Activated T-cell treated with anti-CD3 and anti-CD28 coated beads, Interleukin-2, amount 50 U/mL, for 4 hours (primary cell): ENCODE results near the gene OBP2B. TPM values are rescaled to one million over a fixed set of nuclear protein-coding genes. Genes with fewer than 3 reads are reported as not detected.

Experiments used
- ATAC-seq, 2 donors: fragments of 200-7000 bp; cut with Tn5 transposase; one replicate each; pipeline ENCODE4 v1.10.0; 2021
- DNase-seq: peaks from one replicate; pipeline ENCODE4 v3.0.0-alpha.2; 2020
- H3K27me3 Mint-ChIP-seq: one replicate; pipeline ENCODE4 v1.8.0; 2021; ENCODE audit warnings: low read depth, mixed read lengths
- H3K36me3 Mint-ChIP-seq: one replicate; pipeline ENCODE4 v1.8.0; 2022; ENCODE audit warnings: mixed read lengths; ENCODE audit not compliant: insufficient read depth
- H3K4me1 Mint-ChIP-seq: one replicate; pipeline ENCODE4 v1.8.0; 2021; ENCODE audit warnings: low read depth, mixed read lengths
- H3K4me3 Mint-ChIP-seq: one replicate; pipeline ENCODE4 v1.8.0; 2021; ENCODE audit warnings: mild to moderate bottlenecking, moderate library complexity, mixed read lengths
- H3K9me3 Mint-ChIP-seq: one replicate; pipeline ENCODE4 v1.8.0; 2021; ENCODE audit warnings: mixed read lengths
- total RNA-seq, 3 donors: library from RNA; stranded (reverse); gene quantifications; one replicate each; pipeline ENCODE4 v1.2.1, GENCODE V29; 2021

The OBP2B gene
- total RNA-seq, 3 donors from 2014 or later = not detected

DNA sequence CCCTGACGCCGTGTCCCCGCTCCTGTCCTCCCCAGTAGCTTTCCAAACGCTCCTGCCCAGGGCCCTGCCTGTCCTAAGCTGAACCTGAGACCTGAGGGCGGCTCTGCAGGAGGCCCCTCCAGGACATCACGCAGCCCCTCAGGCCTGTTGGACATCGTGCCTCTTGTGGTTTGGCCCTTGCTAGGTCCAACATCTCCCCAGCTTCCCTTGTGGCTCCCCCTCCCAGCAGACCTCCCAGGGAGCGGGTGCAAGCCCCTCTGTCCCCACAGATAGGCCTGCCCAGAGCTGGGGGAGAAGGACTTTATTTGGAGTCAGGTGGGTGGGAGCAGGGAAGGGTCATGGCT is 4.1 kb downstream of the OBP2B start:
- Mint-ChIP-seq H3K36me3 (no peaks in the 10 kb centered on the region), H3K4me3 (no peak overlapping the region), H3K4me1 (peaks cover 1% of the 10 kb centered on the region), H3K27me3 (peaks cover 23% of the 10 kb centered on the region), H3K9me3 (no peaks in the 10 kb centered on the region)
- no peak for ATAC-seq
- DNase-seq = no peak

DNA sequence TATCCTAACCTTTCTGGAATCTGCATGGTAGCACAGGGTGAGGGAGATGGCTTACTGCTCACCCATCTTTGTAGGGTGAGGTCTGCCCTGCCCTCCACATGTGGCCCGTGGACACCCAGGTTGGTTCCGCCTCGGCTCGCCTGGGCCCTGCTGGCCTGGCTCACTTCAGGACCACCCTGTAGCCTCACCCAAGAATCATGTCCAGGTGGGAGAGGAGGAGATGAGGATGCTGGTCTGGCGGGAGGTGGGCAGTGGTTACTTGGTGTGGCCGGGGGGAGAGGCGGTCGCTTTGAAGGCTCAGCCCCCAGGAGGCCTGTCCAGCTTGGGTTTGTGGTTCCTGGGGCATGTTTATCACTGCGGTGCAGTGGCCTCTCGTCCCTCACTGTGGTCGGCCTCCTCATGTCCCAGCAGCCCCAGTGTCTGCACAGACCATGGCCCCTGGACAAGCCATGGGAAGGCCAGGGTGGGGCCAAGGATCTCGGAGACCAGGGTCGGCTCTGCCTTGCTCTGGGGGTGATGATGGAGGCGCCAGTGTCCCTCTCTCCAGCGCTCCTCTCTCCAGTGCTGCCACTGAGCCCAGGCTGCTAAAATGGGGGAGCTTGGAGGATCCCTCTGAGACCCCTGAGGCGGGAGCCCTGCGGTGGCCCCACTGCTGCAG is 4.6 kb downstream of the OBP2B start:
- Mint-ChIP-seq H3K4me1 (peaks cover 2% of the 10 kb centered on the region), H3K36me3 (no peaks in the 10 kb centered on the region), H3K27me3 (peaks cover 18% of the 10 kb centered on the region), H3K9me3 (no peaks in the 10 kb centered on the region), H3K4me3 (no peak overlapping the region)
- DNase-seq = no peak
- no peak for ATAC-seq

DNA sequence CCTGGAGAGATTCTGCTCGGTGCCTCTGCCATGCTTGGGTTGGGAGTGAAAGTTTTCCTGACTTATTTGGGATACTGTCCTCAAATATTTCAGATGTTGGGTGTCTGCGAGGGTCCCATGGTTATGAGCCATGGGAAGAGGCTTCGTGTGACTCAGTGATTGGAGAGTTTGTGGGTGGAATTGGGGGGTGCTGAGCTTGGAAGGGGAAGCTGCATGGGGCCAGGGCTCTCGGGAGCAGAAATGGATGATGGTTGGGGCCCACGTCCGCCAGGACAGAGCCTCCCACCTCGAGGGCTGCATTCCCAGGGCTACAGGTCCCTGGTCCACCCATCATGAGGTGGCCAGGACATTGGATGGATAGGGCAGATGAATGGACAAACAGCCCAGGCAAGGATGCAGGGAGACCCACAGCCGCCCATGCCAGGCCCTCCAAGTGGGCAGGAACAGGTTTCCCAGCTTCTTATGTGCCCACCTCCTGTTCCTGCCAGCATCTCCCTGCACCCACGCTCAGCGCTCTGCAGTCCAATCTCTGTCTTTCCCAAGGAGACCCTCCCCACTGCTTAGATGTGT is 5.5 kb downstream of the OBP2B start:
- Mint-ChIP-seq H3K9me3 (no peaks in the 10 kb centered on the region), H3K27me3 (peaks cover 21% of the 10 kb centered on the region), H3K4me3 (no peak overlapping the region), H3K36me3 (no peaks in the 10 kb centered on the region), H3K4me1 (peaks cover 2% of the 10 kb centered on the region)
- ATAC-seq (no peak), DNase-seq (no peak)

DNA sequence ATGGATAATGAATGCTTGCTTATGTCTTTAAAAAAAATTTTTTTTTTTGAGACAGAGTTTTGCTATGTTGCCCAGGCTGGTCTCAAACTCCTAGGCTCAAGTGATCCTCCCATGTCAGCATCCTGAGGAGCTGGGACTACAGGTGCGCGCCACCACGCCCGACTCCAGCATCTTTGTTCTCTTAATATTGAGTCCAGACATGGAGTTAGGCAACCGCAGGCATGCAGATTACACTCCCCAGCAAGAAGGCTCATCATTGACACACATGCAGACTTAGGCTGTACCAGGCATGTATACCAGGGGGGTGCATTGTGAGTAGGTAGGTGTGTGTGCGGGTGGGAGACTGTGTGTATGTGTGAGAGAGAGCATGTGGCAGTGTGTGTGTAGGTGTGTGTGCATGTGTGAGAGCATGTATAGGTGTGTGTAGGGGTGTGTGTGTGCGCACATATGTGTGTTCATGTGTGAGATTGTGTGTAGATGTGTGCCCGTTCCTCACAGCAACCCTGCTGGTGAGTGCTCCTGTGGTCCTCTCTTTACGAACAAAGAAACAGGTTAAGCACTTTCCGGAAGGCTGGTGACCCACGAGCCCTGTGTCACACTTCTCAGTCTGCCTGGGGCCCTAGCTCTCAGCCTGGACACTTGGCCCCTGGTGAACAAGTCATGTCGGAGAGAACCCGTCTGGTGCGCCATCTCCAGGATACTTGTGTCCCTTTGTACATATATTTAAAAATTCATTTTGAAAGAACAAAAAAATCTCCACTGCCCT is 6.2 kb downstream of the OBP2B start:
- Mint-ChIP-seq H3K27me3 (peaks cover 21% of the 10 kb centered on the region), H3K4me1 (peaks cover 2% of the 10 kb centered on the region), H3K36me3 (no peaks in the 10 kb centered on the region), H3K9me3 (no peaks in the 10 kb centered on the region), H3K4me3 (no peak overlapping the region)
- DNase-seq (no peak), ATAC-seq (no peak)

GRCh38 chr9:133202145-133202513 is 6.9 kb downstream of the OBP2B start:
- H3K4me3 Mint-ChIP-seq = no peak overlapping the region
- peaks cover 22% of the 10 kb centered on the region for H3K27me3 Mint-ChIP-seq
- no peak for ATAC-seq
- H3K9me3 Mint-ChIP-seq = no peaks in the 10 kb centered on the region
- peaks cover 2% of the 10 kb centered on the region for H3K4me1 Mint-ChIP-seq
- DNase-seq = no peak
- H3K36me3 Mint-ChIP-seq = no peaks in the 10 kb centered on the region

- no peak for DNase-seq
- H3K4me3 Mint-ChIP-seq = no peak overlapping the region
- no peaks in the 10 kb centered on the region for H3K36me3 Mint-ChIP-seq
- H3K9me3 Mint-ChIP-seq = no peaks in the 10 kb centered on the region
- peaks cover 25% of the 10 kb centered on the region for H3K27me3 Mint-ChIP-seq
- no peak for ATAC-seq
- peaks cover 2% of the 10 kb centered on the region for H3K4me1 Mint-ChIP-seq
Measured at GRCh38 chr9:133201424-133202144, 7.5 kb downstream of the OBP2B start.

GRCh38 chr9:133200631-133201030 is 8.4 kb downstream of the OBP2B start:
- ATAC-seq = no peak
- no peaks in the 10 kb centered on the region for H3K9me3 Mint-ChIP-seq
- H3K36me3 Mint-ChIP-seq = no peaks in the 10 kb centered on the region
- H3K27me3 Mint-ChIP-seq = peaks cover 20% of the 10 kb centered on the region
- peaks cover 2% of the 10 kb centered on the region for H3K4me1 Mint-ChIP-seq
- H3K4me3 Mint-ChIP-seq = no peak overlapping the region
- no peak for DNase-seq

GRCh38 chr9:133199648-133200321 is 9.3 kb downstream of the OBP2B start:
- Mint-ChIP-seq H3K9me3 (no peaks in the 10 kb centered on the region), H3K4me1 (peaks cover 2% of the 10 kb centered on the region), H3K4me3 (peak overlapping the region; percentile 47), H3K36me3 (no peaks in the 10 kb centered on the region), H3K27me3 (peaks cover 23% of the 10 kb centered on the region)
- peak; percentile 42 for DNase-seq
- peak; percentile 86 to 95 for ATAC-seq

GRCh38 chr9:133195029-133195428 is 14.0 kb downstream of the OBP2B start:
- DNase-seq (no peak), ATAC-seq (no peak)
- H3K4me3 Mint-ChIP-seq = no peak overlapping the region
- H3K27me3 Mint-ChIP-seq = peaks cover 27% of the 10 kb centered on the region
- H3K9me3 Mint-ChIP-seq = no peaks in the 10 kb centered on the region
- peaks cover under 1% of the 10 kb centered on the region for H3K4me1 Mint-ChIP-seq
- no peaks in the 10 kb centered on the region for H3K36me3 Mint-ChIP-seq

GRCh38 chr9:133194597-133194996 is 14.5 kb downstream of the OBP2B start:
- ATAC-seq (no peak), DNase-seq (no peak)
- Mint-ChIP-seq H3K4me1 (no peaks in the 10 kb centered on the region), H3K36me3 (no peaks in the 10 kb centered on the region), H3K9me3 (no peaks in the 10 kb centered on the region), H3K4me3 (no peak overlapping the region), H3K27me3 (peaks cover 27% of the 10 kb centered on the region)

DNA sequence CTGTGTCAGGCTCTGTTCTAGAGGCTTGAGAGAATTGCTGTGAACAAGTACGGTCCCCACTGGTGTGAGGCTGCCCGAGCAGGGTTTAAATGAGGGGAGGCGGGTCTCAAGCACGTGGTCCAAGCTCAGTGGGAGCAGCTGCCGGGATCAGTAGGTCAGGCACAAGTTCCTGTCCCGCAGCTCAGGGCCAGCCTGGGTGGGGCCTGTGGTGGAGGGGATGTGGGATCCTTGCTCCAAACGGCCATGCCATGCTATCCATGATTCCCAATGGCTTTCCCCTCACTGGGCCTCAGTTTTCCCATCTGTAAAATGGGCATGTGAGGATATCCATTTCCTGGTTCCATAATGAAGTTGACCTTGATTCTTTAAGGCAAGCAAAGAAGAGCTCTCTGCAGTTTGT is 17.1 kb downstream of the OBP2B start:
- Mint-ChIP-seq H3K4me3 (no peak overlapping the region), H3K36me3 (no peaks in the 10 kb centered on the region), H3K4me1 (no peaks in the 10 kb centered on the region), H3K27me3 (peaks cover 33% of the 10 kb centered on the region), H3K9me3 (no peaks in the 10 kb centered on the region)
- DNase-seq (no peak), ATAC-seq (no peak)

- H3K4me1 Mint-ChIP-seq = peaks cover 8% of the 10 kb centered on the region
- no peaks in the 10 kb centered on the region for H3K36me3 Mint-ChIP-seq
- H3K27me3 Mint-ChIP-seq = peaks cover 29% of the 10 kb centered on the region
- H3K4me3 Mint-ChIP-seq = no peak overlapping the region
- DNase-seq (no peak), ATAC-seq (no peak)
- H3K9me3 Mint-ChIP-seq = no peaks in the 10 kb centered on the region
Measured at GRCh38 chr9:133189826-133190225, 19.2 kb downstream of the OBP2B start.

DNA sequence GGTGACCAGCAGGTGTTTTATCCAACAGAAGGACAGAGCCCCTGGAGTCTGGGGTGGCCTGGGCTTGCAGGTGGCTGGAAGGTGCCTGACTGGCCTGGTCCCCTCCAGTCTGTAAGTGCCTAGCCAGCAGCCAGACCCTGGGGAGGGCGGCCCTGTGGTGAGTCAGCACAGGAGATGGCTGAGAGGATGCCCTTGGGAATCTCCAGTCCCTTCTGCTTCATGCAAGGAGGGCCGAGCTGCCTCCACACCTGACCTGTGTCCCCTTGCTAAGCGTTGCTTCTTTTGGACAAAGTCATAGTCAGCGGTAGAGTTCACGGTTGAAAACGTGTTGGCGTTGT is 20.2 kb downstream of the OBP2B start:
- Mint-ChIP-seq H3K36me3 (no peaks in the 10 kb centered on the region), H3K4me1 (peaks cover 11% of the 10 kb centered on the region), H3K4me3 (no peak overlapping the region), H3K27me3 (peaks cover 32% of the 10 kb centered on the region), H3K9me3 (no peaks in the 10 kb centered on the region)
- ATAC-seq (no peak), DNase-seq (no peak)
